Omental fat pad (tissue), 4 donors: ENCODE results near the gene PRAMEF12. TPM values are rescaled to one million over a fixed set of nuclear protein-coding genes. Genes with fewer than 3 reads are reported as not detected.
"Not testable (repeated sequence)": the region's sequence is repeated elsewhere in the genome, so short reads cannot be mapped to it uniquely, and the experiment has no call there.

ENCODE experiments used
- ATAC-seq: fragments of 150-250 bp; one replicate; pipeline ENCODE4 v1.9.1; 2016; ENCODE audit warnings: mild to moderate bottlenecking, moderate library complexity; ENCODE audit not compliant: low FRiP score
- DNase-seq: peaks from one replicate; pipeline ENCODE4 v3.0.0-alpha.2; 2019; ENCODE audit warnings: low spot score
- CTCF ChIP-seq, 3 donors: fragments of 450-650 bp; IDR thresholded peaks; one replicate each; pipeline ENCODE4 v1.5.1; 2016 to 2017; ENCODE audit warnings: antibody characterized with exemption in 3 of 3, mild to moderate bottlenecking in 3 of 3, moderate library complexity in 2 of 3
- total RNA-seq, 4 donors: library from RNA; depleted of rRNA; stranded (reverse); fragments of >200 nt; gene quantifications; one replicate each; pipeline ENCODE4 v1.1.0, GENCODE V29; 2016

The PRAMEF12 gene
- total RNA-seq, 4 donors from 2014 or later = not detected

DNA sequence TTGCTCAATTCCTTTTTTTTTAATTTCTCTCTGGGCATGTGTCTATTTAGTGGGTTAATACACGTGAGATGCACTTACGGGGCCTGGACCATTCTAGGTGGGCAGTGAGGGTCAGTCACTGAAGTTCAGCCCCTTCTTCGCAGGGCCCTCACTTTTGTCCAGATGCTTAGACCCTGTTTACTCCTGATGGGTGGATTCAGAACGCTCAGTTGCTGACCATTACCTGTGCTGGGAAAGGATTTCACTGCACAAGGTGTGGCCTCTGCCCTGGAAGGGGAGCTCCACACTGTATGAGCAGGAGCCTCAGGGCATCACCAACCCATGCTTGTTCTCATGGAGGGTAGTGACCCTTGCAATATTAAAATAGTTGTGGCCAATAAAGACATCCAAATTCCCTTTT, 4.5 kb downstream of the PRAMEF12 start:
- DNase-seq (no peak), ATAC-seq (no peak)
- no peak for TF ChIP-seq CTCF (IDR thresholded peaks at IDR 0.05)

DNA sequence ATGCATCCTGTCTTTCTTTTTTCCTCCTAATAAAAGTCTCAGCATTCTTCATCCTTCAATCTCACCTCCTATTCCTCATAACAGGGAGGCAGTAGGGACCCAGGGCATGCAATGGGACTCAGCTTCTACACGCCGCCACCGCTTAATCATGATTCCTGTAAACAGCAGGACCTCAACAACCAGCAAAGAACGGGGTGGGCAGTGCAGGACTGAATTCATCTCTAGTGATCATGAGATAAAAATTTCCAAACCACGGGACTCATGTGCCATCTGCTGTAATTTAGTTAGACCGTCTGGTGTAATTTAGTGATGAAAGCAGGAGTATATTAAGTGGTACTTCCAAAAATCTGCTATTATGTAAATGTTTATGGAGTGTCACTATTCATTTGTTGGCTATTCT, 5.4 kb downstream of the PRAMEF12 start:
- TF ChIP-seq CTCF (IDR thresholded peaks at IDR 0.05) = no peak
- no peak for DNase-seq
- ATAC-seq = no peak

- ATAC-seq, DNase-seq: not testable (repeated sequence)
Observed at GRCh38 chr1:12781488-12781887, 8.0 kb downstream of the PRAMEF12 start.

DNA sequence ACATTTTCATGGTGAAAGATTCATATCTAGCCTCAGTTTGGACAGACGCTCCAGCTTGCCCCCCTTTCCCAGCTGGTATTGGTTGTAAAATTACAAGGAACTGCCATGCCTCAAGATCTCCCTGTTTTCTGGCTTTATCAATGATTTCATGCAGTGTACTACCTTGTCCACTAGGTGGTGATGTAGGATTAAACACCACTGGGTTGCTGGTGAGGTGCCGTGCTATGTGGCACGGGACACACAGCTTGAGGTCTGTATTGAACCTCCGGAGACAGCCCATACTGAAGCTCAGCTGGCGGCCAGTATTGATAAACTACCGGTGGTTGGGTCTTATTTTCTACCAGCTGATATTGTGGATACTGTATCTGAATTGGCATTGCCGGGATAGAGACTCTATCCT, 10.2 kb downstream of the PRAMEF12 start:
- DNase-seq = not testable (repeated sequence)

DNA sequence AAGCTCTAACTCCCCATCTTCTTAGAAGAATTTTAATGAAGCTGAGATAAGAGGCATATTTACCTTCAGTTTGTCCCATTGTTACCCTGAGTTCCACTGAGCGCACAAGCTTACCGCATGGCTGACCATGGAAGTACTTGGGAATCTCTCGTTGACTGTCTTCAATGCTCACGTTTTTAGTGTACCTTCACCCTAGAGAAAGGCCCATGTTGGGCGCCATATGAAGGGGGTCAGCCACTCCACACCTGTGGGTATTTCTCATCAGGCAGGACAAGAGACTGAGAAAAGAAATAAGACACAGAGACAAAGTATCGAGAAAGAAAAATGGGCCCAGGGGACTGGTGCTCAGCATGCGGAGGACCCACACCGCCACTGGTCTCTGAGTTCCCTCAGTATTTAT, 11.2 kb downstream of the PRAMEF12 start:
- not testable (repeated sequence) for DNase-seq

More for the DNA sequence above, 10.2 kb downstream of the PRAMEF12 start:
- not testable (repeated sequence) for ATAC-seq

DNA sequence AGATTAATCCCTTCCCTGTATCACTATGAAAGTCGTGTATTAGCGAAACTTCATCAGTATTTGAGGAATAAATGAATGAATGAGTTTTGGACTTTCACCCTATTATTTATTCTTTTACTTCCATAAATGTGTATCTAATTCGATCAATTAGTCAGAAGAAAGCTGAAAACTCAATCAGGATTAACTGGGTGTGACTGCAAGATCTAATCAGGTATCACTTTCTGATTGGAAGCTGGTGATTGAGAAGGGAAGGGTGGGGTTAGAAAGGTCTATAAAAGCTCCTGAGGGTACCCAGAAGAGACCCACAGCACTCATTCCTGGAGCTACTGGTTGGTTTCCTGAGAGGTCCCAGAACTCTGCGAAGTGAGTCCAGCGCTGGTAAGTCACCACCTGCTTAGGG, 17.6 kb downstream of the PRAMEF12 start, which contains the start of gene PRAMEF1:
Gene PRAMEF1, plus strand, starts transcription at position 301 of the 400 bp plus-strand sequence. CDS start 1,831 bp downstream, outside the sequence.
- DNase-seq, ATAC-seq: not testable (repeated sequence)

More for the DNA sequence above, 11.2 kb downstream of the PRAMEF12 start:
- not testable (repeated sequence) for ATAC-seq

- no peak for TF ChIP-seq CTCF (IDR thresholded peaks at IDR 0.05)
- DNase-seq = no peak
- no peak for ATAC-seq
Observed at GRCh38 chr1:12798911-12799310, 25.4 kb downstream of the PRAMEF12 start.

- TF ChIP-seq CTCF (IDR thresholded peaks at IDR 0.05) = no peak
- ATAC-seq (no peak), DNase-seq (no peak)
Observed at GRCh38 chr1:12799730-12800129, 26.2 kb downstream of the PRAMEF12 start.

GRCh38 chr1:12809933-12810332, 36.4 kb downstream of the PRAMEF12 start:
- DNase-seq (no peak), ATAC-seq (no peak)
- no peak for TF ChIP-seq CTCF (IDR thresholded peaks at IDR 0.05)
